HG02610 (cell line): ENCODE measurements around the gene IDH3A.
"Not testable (repeated sequence)": the region's sequence is repeated elsewhere in the genome, so short reads cannot be mapped to it uniquely, and the experiment has no call there.

Experiments used
- ATAC-seq: cut with Tn5 transposase; IDR thresholded peaks from one replicate; pipeline ENCODE4 v1.9.1; 2021; ENCODE audit warnings: mild to moderate bottlenecking, moderate library complexity; ENCODE audit not compliant: unreplicated experiment

Gene IDH3A

GRCh38 chr15:78129077-78129750 lies 19.9 kb upstream of the IDH3A start:
- no peak for ATAC-seq

GRCh38 chr15:78129751-78130287 lies 19.3 kb upstream of the IDH3A start:
- no peak for ATAC-seq

GRCh38 chr15:78130466-78131294 lies 18.5 kb upstream of the IDH3A start:
- peak; percentile 42 for ATAC-seq

GRCh38 chr15:78131295-78132061 lies 17.7 kb upstream of the IDH3A start, which contains the start of gene CIB2:
Gene CIB2, minus strand, starts transcription at chr15:78131445. Its CDS starts 230 bp downstream, at chr15:78131215.
- peak; percentile 66 for ATAC-seq

- no peak for ATAC-seq
Measured at GRCh38 chr15:78133801-78134200, 15.4 kb upstream of the IDH3A start.

DNA sequence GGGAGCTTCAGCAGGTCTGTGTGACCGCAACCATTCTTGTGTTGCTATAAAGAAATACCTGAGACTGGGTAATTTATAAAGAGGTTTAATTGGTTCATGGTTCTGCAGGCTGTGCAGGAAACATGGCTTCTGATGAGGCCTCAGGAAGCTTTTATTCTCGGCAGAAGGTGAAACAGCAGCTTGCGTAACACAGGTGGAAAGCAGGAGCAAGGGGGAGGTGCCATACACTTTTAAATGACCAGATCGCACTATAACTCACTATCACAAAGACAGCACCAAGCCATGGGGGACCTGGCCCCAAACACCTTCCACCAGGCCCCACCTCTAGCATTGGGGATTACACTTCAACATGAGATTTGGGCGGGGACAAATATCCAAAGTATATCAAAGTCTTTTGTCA lies 9.6 kb upstream of the IDH3A start:
- ATAC-seq: no peak

DNA sequence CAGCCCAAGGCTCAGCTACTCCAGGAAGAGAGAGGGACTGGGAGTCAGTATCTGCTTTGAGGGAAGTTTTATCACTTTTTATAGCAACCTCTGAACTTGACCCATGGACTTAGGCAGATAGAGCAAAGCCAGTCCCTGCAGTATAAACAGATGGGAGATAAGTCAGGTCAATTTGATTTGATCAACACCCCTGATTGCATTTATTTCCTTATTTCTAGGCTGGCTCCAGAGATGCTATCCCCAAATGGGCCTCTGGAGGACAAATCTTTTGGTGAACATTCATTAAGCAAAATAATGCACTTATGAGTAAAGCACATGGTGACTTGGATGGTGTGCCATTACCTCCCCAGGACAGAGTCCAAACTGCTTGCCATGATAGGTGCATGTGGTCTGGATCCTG lies 8.9 kb upstream of the IDH3A start:
- ATAC-seq: no peak

GRCh38 chr15:78142332-78142731 lies 6.8 kb upstream of the IDH3A start:
- ATAC-seq: no peak

DNA sequence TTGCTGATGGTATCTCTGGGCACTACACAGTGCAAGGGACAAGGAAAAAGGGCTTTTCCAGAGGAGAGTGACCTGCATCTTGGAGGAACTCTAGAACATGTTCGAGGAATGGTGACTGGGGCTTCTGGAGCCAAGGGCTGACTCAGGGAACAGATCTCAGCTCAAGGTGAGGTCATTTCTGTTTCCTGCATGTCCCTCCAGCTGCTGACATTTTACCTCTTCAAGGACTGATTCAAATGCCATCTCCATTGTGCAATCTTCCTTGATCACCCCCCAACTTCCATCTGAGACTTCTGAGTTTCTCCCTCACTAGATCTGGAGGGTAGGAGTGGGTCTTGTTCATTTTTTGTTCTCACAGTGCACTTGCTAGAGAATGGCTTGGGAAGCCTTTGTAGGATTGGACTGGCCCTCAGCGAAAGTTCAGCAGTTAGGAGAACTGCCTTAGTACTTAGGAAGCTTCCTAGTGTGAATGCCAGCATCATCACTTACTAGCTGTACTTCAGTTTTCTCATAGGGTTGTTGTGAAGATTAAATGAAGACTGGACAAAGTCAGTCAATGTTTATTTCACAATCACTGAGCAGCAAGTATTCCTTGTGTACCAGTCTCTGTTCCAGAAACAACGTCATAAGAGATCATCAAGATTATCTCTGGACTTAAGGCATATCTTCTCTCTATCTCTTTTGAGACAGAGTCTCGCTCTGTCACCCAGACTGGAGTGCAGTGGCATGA lies 2.6 kb upstream of the IDH3A start:
- no peak for ATAC-seq

- no peak for ATAC-seq
Measured at GRCh38 chr15:78147566-78147965, 1.6 kb upstream of the IDH3A start.

DNA sequence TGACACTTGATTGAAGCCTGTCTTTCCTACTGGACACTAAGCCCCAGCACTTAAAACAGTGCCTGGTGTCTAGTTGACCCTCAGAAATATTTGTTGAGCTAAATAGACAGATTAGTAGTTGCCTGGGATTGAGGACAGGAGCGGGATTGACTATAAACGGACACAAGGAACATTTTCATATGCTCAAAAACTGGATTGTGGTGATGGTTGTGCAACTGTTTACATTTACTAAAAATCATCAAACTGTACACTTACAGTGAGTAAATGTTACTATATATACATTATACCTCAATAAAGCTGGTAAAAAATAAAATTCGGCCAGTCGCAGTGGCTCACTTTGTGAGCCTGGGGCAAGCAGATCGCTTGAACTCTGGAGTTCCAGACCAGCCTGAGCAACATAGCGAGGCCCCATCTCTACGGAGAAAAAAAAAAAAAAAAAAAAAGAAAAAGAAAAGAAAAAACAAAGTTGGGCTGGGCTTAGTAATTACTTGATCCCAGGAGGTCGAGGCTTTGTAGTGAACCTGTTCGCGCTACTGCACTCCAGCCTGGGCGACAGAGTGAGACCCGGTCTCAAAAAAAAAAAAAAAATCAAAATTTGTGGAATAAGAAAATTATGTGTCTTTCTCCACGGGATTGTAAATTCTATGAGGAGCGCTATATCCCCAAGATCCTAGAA lies 632 bp upstream of the IDH3A start:
- ATAC-seq: no peak

- ATAC-seq: no peak
Measured at GRCh38 chr15:78149805-78150751, 916 bp downstream of the IDH3A start.

GRCh38 chr15:78151075-78151474 lies 1.9 kb downstream of the IDH3A start:
- ATAC-seq: not testable (repeated sequence)

GRCh38 chr15:78154955-78155354 lies 5.8 kb downstream of the IDH3A start:
- ATAC-seq: no peak

- no peak for ATAC-seq
Measured at GRCh38 chr15:78155355-78155939, 6.3 kb downstream of the IDH3A start.

- ATAC-seq: no peak
Measured at GRCh38 chr15:78156653-78157052, 7.5 kb downstream of the IDH3A start.

DNA sequence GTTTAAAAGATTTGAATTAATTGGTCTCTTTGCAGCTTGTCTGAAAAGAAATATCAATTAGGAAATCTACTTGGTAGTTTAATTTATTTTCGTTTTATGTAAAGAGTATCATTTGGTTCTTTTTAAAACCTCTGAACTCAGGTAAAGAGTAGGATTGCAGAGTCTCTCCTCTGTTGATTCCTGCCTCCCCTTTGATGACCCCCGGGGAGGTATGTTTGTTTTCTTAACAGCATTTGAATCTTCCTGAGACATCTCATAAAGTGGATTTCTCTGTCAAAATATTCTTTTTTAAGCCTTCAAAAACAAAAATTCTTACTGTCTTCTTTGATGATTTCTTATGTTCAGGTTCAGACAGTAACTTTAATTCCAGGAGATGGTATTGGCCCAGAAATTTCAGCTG lies 8.0 kb downstream of the IDH3A start:
- ATAC-seq: no peak

DNA sequence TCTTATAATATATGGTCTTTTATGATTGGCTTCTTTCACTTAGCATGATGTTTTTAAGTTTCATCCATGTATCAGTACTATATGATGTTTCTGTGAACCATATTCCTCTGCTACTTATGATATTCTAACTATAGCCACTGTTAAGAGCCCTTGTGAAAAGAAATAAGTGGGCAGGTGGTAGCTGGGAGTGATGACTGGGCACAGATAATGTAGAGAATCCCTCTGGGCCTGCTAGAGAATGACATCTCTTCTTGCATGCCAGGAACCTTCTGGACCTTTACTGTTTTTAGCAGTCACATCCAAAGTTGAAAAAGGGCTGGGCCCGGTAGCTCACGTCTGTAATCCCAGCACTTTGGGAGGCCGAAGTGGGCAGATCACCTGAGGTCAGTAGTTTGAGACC lies 10.2 kb downstream of the IDH3A start:
- ATAC-seq: no peak

- no peak for ATAC-seq
Measured at GRCh38 chr15:78162038-78162437, 12.9 kb downstream of the IDH3A start.
